K562 (cell line): Measurements from ENCODE around the gene AMBRA1. TPM values are rescaled to one million over a fixed set of nuclear protein-coding genes. Genes with fewer than 3 reads are reported as not detected.

ENCODE experiments used
- ATAC-seq: fragments of 200-7000 bp; cut with Tn5 transposase; 3 replicates; pipeline ENCODE4 v1.9.1; 2020; ENCODE audit warnings: moderate library complexity
- BruUV-seq: library from RNA; stranded (reverse); fragments of 400-500 nt; replicated peaks from 2 replicates; lab custom pipeline; 2021; lab: Mats Ljungman, UMichigan
- CTCF ChIA-PET: fragments of 300-600 bp; formaldehyde crosslinking; extraction: SDS; loops from one replicate; lab custom pipeline; 2021; ENCODE audit warnings: low intra/inter-chr PET ratio; lab: Yijun Ruan, JAX
- POLR2A ChIA-PET: fragments of 300-600, 350-650 bp; sonication (Branson Sonifier 250); formaldehyde crosslinking; extraction: SDS; loops from one replicate; lab custom pipeline; 2021; ENCODE audit warnings: antibody characterized with exemption, inconsistent platforms; lab: Yijun Ruan, JAX
- DNase-seq, 4 experiments: peaks; one replicate each; pipeline versions ENCODE4 v3.0.0 to v3.0.0-alpha.2; 2011 to 2018; ENCODE audit warnings: low spot score in 3 of 4, mixed read lengths in 3 of 4; ENCODE audit errors: extremely low read depth in 1 of 4
- FAIRE-seq: peaks from 2 replicates; lab custom pipeline; 2011; peaks lifted over from hg19 to GRCh38; lab: Jason Lieb, UNC
- H2AFZ ChIP-seq: 2 replicates; pipeline ENCODE4 v1.6.0; 2011; ENCODE audit warnings: low read depth, low read length, control low read depth, inconsistent platforms
- H3K27ac ChIP-seq: fragments of 200-600 bp; 3 replicates; pipeline ENCODE4 v1.8.0; 2011; ENCODE audit warnings: low read depth, mild to moderate bottlenecking, control low read depth, inconsistent platforms, low read length, moderate library complexity, mixed read lengths; ENCODE audit errors: extremely low read depth
- H3K27me3 ChIP-seq, 2 experiments: fragments of 300-600 bp in 1 of 2; 2 replicates in 1 of 2; 3 replicates in 1 of 2; pipeline versions ENCODE4 v1.6.0 to v1.8.0; 2011; ENCODE audit warnings: inconsistent platforms in 2 of 2, low read length in 2 of 2, mild to moderate bottlenecking in 1 of 2, mixed read lengths in 1 of 2, moderate library complexity in 1 of 2; ENCODE audit not compliant: control insufficient read depth in 2 of 2, insufficient read depth in 2 of 2
- H3K36me3 ChIP-seq: fragments of 300-600 bp; 3 replicates; pipeline ENCODE4 v1.8.0; 2011; ENCODE audit warnings: mild to moderate bottlenecking, low read length, inconsistent platforms; ENCODE audit not compliant: control insufficient read depth, insufficient read depth
- H3K4me1 ChIP-seq, 2 experiments: fragments of 200-600 bp in 1 of 2; replicated peaks in 1 of 2; 2 replicates in 1 of 2; 3 replicates in 1 of 2; pipeline versions ENCODE4 v1.5.1 to v1.8.0; 2011; ENCODE audit warnings: inconsistent platforms in 2 of 2, low read length in 2 of 2, mild to moderate bottlenecking in 1 of 2, mixed read lengths in 1 of 2, moderate library complexity in 1 of 2; ENCODE audit not compliant: control insufficient read depth in 2 of 2, insufficient read depth in 2 of 2
- H3K4me2 ChIP-seq: 2 replicates; pipeline ENCODE4 v1.6.1; 2011; ENCODE audit warnings: low read length, control low read depth, inconsistent platforms, mixed read lengths; ENCODE audit not compliant: insufficient read depth
- H3K4me3 ChIP-seq: fragments of 200-600 bp; sonication (generic), shearing (Covaris generic); 2 replicates; pipeline ENCODE4 v1.5.1; 2016; ENCODE audit warnings: control low read depth, inconsistent platforms
- H3K79me2 ChIP-seq: fragments of 200-600 bp; 3 replicates; pipeline ENCODE4 v1.8.0; 2011; ENCODE audit warnings: low read length, inconsistent platforms; ENCODE audit not compliant: control insufficient read depth, insufficient read depth
- H3K9ac ChIP-seq, 2 experiments: 2 replicates each; pipeline versions ENCODE4 v1.6.0 to v1.6.1; 2011; ENCODE audit warnings: low read depth in 2 of 2, low read length in 2 of 2, control low read depth in 1 of 2, inconsistent platforms in 1 of 2, mild to moderate bottlenecking in 1 of 2, mixed read lengths in 1 of 2; ENCODE audit not compliant: insufficient read depth in 1 of 2
- H3K9me1 ChIP-seq: one replicate; pipeline ENCODE4 v1.6.0; 2011; ENCODE audit warnings: inconsistent platforms, mild to moderate bottlenecking, low read length, moderate library complexity; ENCODE audit not compliant: control insufficient read depth, insufficient read depth
- H3K9me3 ChIP-seq: replicated peaks from 2 replicates; pipeline ENCODE4 v1.5.1; 2011; ENCODE audit warnings: low read depth, low read length, inconsistent platforms; ENCODE audit not compliant: control insufficient read depth, insufficient read depth
- H4K20me1 ChIP-seq: replicated peaks from 2 replicates; pipeline ENCODE4 v1.6.1; 2011; ENCODE audit warnings: low read length, inconsistent platforms, mixed read lengths; ENCODE audit not compliant: control insufficient read depth, insufficient read depth
- BDP1 ChIP-seq: IDR thresholded peaks from 3 replicates; pipeline ENCODE4 v1.6.1; 2011; ENCODE audit not compliant: insufficient read length, insufficient read depth
- FOS ChIP-seq: IDR thresholded peaks from 3 replicates; pipeline ENCODE4 v1.6.1; 2011; ENCODE audit not compliant: insufficient read length; ENCODE audit errors: extremely low read depth
- HOMEZ ChIP-seq: fragments of 250-450 bp; sonication (Bioruptor Pico); IDR thresholded peaks from 2 replicates; pipeline ENCODE4 v1.4.0; 2020; ENCODE audit warnings: mild to moderate bottlenecking, moderate library complexity
- JUN ChIP-seq, 2 experiments: sonication (generic) in 1 of 2; formaldehyde crosslinking in 1 of 2; IDR thresholded peaks; 2 replicates each; pipeline versions ENCODE4 v1.6.1 to v1.8.0; 2012 to 2022; ENCODE audit warnings: borderline replicate concordance in 2 of 2, mild to moderate bottlenecking in 2 of 2, improper control_type of control experiment in 1 of 2, low read depth in 1 of 2, low read length in 1 of 2, missing genetic modification reagents in 1 of 2
- MAZ ChIP-seq, 2 experiments: fragments of 450-650 bp in 1 of 2; sonication (generic) in 1 of 2; formaldehyde crosslinking; IDR thresholded peaks in 1 of 2; conservative IDR thresholded peaks in 1 of 2; 2 replicates each; pipeline versions ENCODE4 v1.4.0 to v1.5.0; 2020; ENCODE audit warnings: mild to moderate bottlenecking in 1 of 2, missing genetic modification reagents in 1 of 2
- MCM2 ChIP-seq: fragments of 450-650 bp; IDR thresholded peaks from 2 replicates; pipeline ENCODE4 v1.6.1; 2017; ENCODE audit warnings: low read depth, mild to moderate bottlenecking
- PCBP1 ChIP-seq: fragments of 200-400 bp; formaldehyde crosslinking; IDR thresholded peaks from 2 replicates; pipeline ENCODE4 v1.6.1; 2018; ENCODE audit warnings: mild to moderate bottlenecking, low read depth, low read length; ENCODE audit not compliant: poor library complexity, severe bottlenecking
- TCF7L2 ChIP-seq: fragments of 150-350 bp; IDR thresholded peaks from 2 replicates; pipeline ENCODE4 v1.6.1; 2016; ENCODE audit warnings: low read depth, mild to moderate bottlenecking, low read length, moderate library complexity
- TEAD2 ChIP-seq: fragments of 450-650 bp; IDR thresholded peaks from 2 replicates; pipeline ENCODE4 v1.6.1; 2016; ENCODE audit warnings: missing genetic modification characterization, control low read depth, missing compliant biosample characterization
- TFAM ChIP-seq: fragments of 250-450 bp; sonication (Bioruptor Pico); conservative IDR thresholded peaks from 2 replicates; pipeline ENCODE4 v1.5.0; 2021; ENCODE audit warnings: mild to moderate bottlenecking, moderate library complexity
- ZBTB9 ChIP-seq: fragments of 450-650 bp; formaldehyde crosslinking; IDR thresholded peaks from 2 replicates; pipeline ENCODE4 v1.4.0; 2020; ENCODE audit warnings: mild to moderate bottlenecking, moderate library complexity
- ZC3H8 ChIP-seq: fragments of 450-650 bp; IDR thresholded peaks from 2 replicates; pipeline ENCODE4 v1.6.1; 2017
- ZNF512 ChIP-seq: IDR thresholded peaks from 2 replicates; pipeline ENCODE4 v1.6.1; 2016; ENCODE audit warnings: missing genetic modification characterization, missing compliant biosample characterization
- ZNF586 ChIP-seq: fragments of 450-650 bp; formaldehyde crosslinking; conservative IDR thresholded peaks from 2 replicates; pipeline ENCODE4 v1.4.0; 2020; ENCODE audit warnings: mild to moderate bottlenecking, moderate library complexity
- ZNF778 ChIP-seq: fragments of 450-650 bp; formaldehyde crosslinking; IDR thresholded peaks from 2 replicates; pipeline ENCODE4 v1.4.0; 2020; ENCODE audit warnings: mild to moderate bottlenecking, moderate library complexity
- WGBS: fragments of 100-300 bp; shearing (Covaris generic); methylation state at CpG from one replicate; pipeline ENCODE4 v1.1.6; 2016; ENCODE audit warnings: low coverage, mixed read lengths; ENCODE audit not compliant: insufficient coverage; ENCODE audit errors: missing lambda C conversion rate; 5-methylcytosine and 5-hydroxymethylcytosine counted together
- in situ Hi-C: fragments of 300-500 bp; cut with MboI; formaldehyde crosslinking; loops from 4 replicates; pipeline ENCODE4 v1.15.0; 2018; ENCODE audit warnings: inconsistent platforms, mixed read lengths
- intact Hi-C: fragments of 100-400 bp; cut with micrococcal nuclease; formaldehyde crosslinking; loops from 2 replicates; pipeline ENCODE4 v1.14.2; 2022
- polyA plus RNA-seq, 8 experiments: library from polyadenylated mRNA; depleted of rRNA in 4 of 8; stranded (reverse) in 5 of 8; unstranded in 3 of 8; fragments of >200 nt; fragmentation: Nextera tagmentation in 2 of 8; fragmentation: Illumina TruSeq in 1 of 8; extraction: Ambion mirVana in 2 of 8; extraction: Trizol in 1 of 8; gene quantifications; 2 replicates each; pipeline versions ENCODE4 v1.2.1 to v1.2.3, GENCODE V29; 2011 to 2014; ENCODE audit warnings: inconsistent platforms in 1 of 8, missing spikeins in 1 of 8
- total RNA-seq, 7 experiments: library from RNA; depleted of rRNA in 6 of 7; stranded (reverse); fragments of >200 nt in 6 of 7; fragmentation: Illumina TruSeq in 2 of 7; extraction: Trizol in 2 of 7; gene quantifications; 2 replicates each; pipeline versions ENCODE4 v1.2.1 to v1.2.3, GENCODE V29; 2011 to 2021; ENCODE audit warnings: low replicate concordance in 1 of 7

Gene AMBRA1
- total and polyA plus RNA-seq, 9 of the 15 experiments (the other 6 are each of a cell fraction or from before 2014, with no cell fraction given): 0.15 to 24.5 (median 13.0) TPM

- in situ Hi-C loops (no loop called here), intact Hi-C loops (no loop called here)
- peaks cover 45% of the 10 kb centered on the region; the same call in 2 of the 3 replicates for H3K36me3 ChIP-seq
- H3K4me3 ChIP-seq: no peak overlapping the region
- TF ChIP-seq ZNF586 (CRISPR knock-in tag) (no peak), PCBP1 (no peak), ZNF512 (no peak), MAZ (CRISPR knock-in tag; conservative IDR thresholded peaks at IDR 0.05 in 1 of 2, IDR thresholded peaks at IDR 0.05 in 1 of 2) (no peak), FOS (no peak), TCF7L2 (no peak), MCM2 (no peak), ZBTB9 (CRISPR knock-in tag) (no peak), ZNF778 (CRISPR knock-in tag) (no peak), TFAM (no peak), BDP1 (no peak), HOMEZ (CRISPR knock-in tag) (no peak), ZC3H8 (no peak), TEAD2 (tag) (no peak), JUN (IDR thresholded peaks at IDR 0.05; ENCODE audit: borderline replicate concordance, low read depth, low read length) (no peak), JUN (CRISPR knock-in tag; IDR thresholded peaks at IDR 0.05; ENCODE audit: borderline replicate concordance) (no peak)
- no peak for DNase-seq
- no peaks in the 10 kb centered on the region for H3K9me3 ChIP-seq
- no peak overlapping the region for H2AFZ ChIP-seq
- CTCF ChIA-PET: no interaction called here
- POLR2A ChIA-PET: interaction anchor here (3.2 kb wide), 1 partner anchor 11 kb away, joined by 13 read pairs; no protein-coding TSS in a partner anchor
- no peak overlapping the region for H3K9ac ChIP-seq
- H3K79me2 ChIP-seq: no peaks in the 10 kb centered on the region
- no peak for FAIRE-seq
- WGBS: 59% methylated on average over 3 of the region's 3 CpGs
- no peaks in the 10 kb centered on the region for H4K20me1 ChIP-seq
- ATAC-seq: no peak
- H3K9me1 ChIP-seq: no peaks in the 10 kb centered on the region
- no peaks in the 10 kb centered on the region for H3K27me3 ChIP-seq
- no peak overlapping the region for H3K4me2 ChIP-seq
- no peak overlapping the region for H3K27ac ChIP-seq
- peaks cover 0 to 3% of the 10 kb centered on the region in 2 experiments; a peak in 2 of 5 replicates for H3K4me1 ChIP-seq
- no TSS peak for BruUV-seq
Measured at GRCh38 chr11:46435679-46436078, 158.1 kb downstream of the AMBRA1 start.
